ENCODE results near the gene MRPS34. TPM values are rescaled to one million over a fixed set of nuclear protein-coding genes. Genes with fewer than 3 reads are reported as not detected.
"Not testable (repeated sequence)": the region's sequence is repeated elsewhere in the genome, so short reads cannot be mapped to it uniquely, and the experiment has no call there.

MRPS34 gene
- total RNA-seq, 1 donor from 2014 or later, result 105 TPM

DNA sequence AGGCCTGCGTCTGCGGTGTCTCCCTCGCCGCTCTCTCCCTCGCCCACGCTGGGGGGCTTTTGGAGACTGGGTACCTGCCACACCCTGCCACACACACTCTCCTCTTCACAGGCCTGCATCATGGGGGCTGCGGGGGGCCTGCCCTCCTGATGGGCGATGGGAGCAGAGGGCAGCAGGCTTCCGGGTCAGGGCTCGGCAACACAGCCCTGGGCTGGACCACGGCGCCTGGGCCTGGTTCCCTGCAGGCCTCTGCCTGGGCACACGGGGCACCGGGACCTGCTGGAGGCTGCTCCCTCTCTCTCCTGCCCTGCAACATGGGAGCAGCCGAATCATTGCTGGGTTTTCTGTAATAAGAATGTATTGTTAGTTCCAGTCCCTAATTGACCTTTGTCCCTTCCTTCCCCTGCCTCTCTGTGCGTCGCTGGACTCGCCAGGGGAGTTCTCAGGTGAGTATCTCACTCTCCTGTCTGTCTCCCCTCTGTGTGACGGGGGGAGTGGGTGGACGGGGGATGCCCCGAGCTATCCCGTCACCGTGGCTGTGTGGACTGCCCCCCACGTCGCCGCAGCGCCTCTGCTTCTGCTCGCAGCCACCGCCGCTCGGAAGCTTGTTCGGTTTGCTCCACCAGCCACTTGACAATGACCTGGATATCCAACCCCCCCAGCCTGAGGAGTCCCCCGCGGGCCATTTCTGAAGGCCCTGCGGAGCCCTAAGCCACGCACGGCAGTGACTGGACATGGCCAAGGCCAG is 15.0 kb downstream of the MRPS34 start:
- DNase-seq (ENCODE audit: extremely low read depth, low read depth, low spot score), result no peak

DNA sequence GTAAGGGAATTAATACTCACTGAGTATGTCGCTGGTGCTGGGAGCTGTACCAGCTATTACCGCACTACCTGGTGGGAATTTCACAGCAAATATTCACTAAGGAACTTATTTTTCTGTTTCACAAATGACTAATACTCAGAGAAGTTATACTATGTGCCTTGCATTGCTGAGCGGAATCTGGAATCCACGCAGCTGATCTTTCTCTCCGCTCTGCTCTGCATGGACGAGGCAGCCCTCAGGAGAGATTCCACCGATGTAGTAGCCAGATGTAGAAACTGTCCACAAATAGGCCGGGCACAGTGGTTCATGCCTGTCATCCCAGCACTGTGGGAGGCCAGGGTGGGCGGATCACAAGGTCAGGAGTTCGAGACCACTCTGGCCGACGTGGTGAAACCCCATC is 18.7 kb downstream of the MRPS34 start:
- no peak for DNase-seq (ENCODE audit: extremely low read depth, low read depth, low spot score)

DNA sequence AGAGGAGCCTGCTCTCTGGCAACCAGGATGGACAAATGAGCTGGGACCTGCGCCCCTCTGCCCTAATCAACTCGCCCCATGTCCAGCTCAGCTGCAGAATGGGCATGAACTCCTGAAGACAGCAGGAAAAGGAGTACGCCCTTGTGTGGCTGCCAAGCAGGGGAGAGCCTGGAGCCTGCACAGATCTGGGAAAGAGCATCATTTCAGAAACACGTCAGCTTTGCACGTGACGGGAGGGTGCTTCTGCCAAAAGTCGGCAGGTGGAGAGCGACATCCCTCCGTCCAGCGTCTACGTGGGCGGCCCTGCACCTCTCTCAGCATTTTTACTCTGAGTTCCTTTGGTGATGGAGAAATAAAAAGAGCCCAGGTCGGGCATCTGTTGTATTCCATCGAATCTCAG is 20.1 kb downstream of the MRPS34 start:
- no peak for DNase-seq (ENCODE audit: extremely low read depth, low read depth, low spot score)

DNA sequence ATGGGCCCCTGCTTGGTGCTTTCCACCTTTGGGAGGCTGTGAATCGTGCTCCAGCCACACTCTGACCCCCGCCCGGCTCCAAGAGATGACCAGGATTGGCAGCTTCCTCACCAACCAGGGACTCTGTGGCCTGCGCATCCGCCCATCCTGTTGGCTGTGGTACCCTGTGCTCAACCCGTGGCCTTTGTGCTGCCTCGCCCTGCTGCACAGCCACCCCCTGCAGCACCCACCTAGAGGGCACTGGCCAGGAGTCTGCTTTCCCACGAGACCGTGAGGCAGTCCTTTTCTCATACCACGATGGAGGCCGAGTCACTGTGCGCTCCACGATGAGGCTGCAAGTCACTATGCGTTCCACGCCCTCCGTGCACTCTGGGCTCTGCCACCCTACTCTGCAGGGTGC is 21.0 kb downstream of the MRPS34 start:
- DNase-seq (ENCODE audit: extremely low read depth, low read depth, low spot score), result no peak

DNA sequence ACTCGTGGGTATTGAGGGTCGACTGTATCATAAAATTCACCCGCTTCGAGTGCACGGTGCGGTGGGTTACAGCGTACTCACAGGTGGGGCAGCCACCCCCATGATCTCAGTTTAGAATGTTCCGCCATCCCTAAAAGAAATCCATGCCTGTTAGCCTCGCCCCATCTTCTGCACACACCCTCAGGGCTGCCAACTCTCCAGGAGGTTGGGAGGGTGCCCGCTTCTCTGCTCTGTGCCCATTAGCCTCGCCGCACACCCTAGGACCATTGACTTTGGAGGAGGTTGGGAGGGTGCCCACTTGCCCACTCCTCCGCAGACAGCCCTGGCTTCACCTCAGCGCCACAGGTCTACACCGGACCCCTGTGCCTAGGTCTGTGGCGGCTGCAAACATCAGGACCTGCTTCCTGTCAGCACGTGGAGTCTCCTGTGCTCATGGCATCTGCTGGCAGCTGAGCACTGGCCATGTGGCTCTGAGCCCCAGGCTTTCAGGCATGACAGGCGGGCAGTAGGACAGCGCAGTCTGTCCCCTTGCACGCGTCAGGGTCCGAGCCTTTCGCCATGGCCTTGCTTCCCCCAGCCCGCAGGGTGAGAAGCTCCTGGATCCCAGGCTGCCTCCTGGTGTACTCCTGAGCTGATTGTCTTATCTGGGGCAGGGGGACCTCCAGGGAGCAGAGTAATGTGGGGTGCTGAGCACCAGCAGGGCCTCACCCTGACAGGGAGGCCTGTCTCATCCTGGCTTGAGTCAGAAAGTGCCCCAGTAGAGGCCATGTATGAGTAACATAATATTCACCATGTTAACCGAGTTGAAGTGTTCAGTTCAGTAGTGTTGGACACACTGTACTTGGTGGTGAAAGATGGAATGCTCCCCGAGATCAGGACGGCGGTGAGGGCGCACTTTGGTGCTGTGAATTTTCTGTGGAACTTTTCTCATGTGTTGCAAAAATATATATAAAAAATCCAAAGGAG is 23.5 kb downstream of the MRPS34 start:
- no peak for DNase-seq (ENCODE audit: extremely low read depth, low read depth, low spot score)

DNA sequence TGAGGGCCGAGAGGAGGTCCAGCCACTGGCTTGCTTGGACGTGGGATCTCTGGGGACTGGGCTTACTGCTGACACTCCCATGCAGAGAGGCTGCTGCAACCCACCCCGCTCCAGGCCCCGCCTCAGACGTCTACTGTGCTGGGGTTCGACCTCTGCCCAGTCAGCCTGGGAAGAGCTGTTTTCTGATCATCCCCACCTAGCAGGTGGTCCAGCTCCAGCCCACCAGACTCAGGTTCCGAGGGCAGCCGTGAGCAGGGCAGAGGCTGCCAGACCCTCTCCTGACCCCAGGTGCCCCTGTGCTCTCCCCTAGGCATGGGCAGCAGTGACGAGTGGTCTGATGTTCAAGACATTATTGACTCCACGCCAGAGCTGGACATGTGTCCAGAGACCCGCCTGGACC is 25.0 kb downstream of the MRPS34 start:
- DNase-seq (ENCODE audit: extremely low read depth, low read depth, low spot score), result no peak

DNA sequence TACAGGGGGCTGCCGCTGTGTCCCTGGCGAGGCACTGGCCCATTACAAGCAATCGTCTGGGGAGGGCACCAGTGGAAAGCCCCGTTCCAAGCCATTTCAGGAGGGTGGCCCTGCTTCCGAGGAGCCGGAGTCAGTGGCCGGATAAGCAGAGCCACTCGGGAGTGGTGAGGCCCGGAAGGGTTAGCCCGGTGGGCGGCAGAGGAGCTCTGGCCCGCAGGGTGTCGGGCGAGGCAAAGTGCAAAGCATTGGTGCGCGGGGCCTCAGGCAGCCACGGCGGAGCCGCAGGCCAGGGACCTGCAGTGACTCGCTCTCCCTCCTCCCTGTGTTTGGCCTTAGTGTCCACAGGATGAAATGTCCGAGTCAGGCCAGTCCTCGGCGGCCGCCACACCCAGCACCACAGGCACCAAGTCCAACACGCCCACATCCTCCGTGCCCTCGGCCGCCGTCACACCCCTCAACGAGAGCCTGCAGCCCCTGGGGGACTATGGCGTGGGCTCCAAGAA is 26.2 kb downstream of the MRPS34 start:
- DNase-seq (ENCODE audit: extremely low read depth, low read depth, low spot score), result no peak

DNA sequence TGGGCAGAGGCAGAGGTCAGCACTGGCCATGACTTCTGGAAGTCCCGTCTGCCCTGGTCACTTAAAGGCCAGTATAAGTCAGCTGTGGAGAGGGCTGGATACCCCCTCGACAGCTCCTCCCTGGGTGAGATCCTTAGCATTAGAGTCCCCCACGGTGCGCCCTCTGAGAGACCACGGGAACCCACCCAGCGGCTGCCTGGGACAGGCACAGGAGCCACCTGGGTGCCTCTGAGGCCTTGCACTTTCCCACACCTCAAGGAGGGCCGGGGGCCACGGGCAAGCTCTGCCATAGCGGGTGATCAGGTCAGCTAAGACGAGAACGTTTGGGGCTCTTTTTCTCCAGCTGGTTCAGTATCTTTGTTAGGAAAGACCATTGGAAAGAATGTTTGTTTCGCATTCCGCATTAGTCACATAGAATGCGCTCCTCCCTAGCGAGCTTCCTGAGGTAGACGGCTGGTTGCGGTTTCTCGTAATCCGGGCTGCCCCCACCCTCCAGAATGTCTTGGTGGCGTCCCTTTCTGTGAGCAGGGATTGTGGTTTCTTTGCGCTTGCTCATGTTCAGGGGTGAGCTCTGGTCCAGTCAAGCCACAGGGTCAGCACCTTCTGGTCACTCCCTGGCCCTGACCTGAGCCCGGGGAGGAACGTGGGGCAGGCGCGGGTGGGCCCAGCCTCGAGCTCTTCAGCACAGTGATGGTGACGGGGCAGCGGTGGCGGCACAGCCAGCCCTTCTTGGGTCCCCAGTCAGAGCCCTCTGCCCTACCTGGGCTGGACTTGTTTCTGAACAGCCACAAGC is 26.8 kb downstream of the MRPS34 start:
- DNase-seq (ENCODE audit: extremely low read depth, low read depth, low spot score), result no peak

DNA sequence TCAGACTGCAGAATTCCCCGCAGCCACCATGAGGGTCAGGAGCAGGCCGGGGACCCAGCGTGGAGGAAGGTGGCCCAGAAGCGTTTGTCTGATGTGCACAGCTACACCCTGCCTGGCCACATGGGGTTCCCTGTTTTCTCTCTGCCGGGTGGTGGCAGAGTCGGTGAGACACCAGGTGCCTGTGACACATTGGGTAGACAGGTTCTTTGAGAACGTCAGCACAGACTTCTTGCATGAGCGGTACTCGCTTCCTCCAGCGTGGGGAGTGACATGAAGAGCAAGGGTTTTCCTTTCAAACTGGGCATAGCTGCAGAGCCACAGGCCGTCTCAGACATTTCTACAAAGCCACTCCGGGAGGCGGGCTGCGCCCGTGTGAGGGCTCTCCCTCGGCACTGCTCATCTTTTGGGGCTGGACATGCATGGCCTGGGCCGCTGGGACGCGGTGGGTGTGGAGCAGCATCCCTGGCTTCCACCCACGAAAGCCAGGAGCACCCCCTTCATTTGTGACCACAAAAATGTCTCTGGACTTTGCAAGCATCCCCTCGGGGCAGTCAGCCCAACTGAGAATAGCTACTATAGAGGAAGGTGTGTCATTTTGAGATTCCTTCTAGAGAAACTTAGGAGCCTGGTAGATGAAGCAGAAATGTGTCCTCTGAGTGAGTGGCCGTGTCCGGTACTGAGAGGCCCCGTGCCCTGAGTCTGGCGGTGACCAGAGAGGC is 27.6 kb downstream of the MRPS34 start:
- DNase-seq (ENCODE audit: extremely low read depth, low read depth, low spot score), result no peak

DNA sequence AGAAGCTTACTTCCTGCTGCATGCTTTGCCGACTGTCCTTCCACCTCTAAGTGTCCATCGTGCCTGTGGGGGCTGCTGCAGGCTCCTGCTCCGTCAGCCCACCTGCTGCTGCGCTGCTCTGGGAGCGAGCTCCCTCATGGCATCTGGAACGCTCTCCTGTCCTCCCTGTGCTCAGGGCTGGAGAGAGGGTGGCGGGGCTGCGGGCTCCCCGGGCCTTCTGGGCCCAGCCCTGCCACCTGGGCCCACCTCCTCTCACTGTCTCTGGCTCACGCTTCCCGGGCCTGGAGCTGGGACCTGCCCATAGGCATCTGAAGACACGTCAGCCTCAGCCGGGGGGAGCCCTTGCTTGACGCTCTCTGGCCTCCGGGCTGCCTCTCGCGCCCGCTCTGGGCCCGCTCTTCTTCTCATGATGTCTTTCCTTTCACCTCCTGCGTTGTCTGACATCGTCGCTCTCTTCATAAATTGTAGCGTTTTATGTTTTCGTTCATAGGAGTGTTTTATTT is 28.5 kb downstream of the MRPS34 start:
- DNase-seq (ENCODE audit: extremely low read depth, low read depth, low spot score), result no peak

DNA sequence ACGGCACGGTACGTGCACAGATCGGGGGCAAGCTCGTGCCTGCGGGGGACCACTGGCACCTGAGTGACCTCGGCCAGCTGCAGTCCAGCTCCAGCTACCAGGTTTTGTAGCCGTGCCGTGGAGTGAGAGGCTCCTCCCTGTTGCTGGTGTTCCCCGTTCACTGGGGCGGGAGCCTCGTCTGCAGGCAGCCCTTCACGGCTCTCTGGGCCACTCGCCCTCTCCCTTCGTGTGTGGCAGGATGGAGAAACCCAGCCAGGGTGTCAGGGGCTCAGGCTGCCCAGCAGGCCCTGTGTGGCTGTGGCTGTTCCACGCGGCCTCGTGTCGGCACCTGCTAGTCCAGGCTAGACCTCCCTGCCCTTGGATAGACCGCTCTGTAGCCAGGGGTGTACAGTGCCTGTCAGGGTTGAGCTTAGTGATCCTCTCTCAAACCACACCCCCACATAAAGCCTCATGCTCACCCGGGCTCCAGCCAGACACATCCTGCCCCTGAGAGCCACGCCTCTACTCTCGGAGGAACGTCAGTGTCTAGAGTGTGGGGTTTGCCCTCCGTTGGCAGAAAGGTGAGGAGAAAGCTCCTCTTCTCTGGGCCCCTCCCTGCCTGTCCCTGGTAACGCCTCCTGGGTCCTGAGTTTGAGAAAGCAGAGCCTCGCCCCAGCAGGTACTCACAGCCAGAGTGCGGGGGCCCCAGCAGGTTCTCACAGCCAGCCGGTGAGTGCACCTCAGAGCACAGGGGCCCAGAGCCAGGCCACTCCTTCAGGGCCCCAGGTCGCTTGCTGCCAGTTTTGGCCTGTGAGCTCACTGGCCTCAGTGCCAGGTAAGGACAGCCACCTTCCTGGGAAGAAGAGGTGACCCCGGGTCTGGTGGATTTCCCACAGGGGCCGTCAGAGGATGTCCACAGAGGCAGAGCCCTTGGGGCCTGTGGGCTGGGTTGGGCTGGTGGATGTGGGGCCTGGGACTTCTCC is 29.3 kb downstream of the MRPS34 start:
- DNase-seq (ENCODE audit: extremely low read depth, low read depth, low spot score), result no peak

DNA sequence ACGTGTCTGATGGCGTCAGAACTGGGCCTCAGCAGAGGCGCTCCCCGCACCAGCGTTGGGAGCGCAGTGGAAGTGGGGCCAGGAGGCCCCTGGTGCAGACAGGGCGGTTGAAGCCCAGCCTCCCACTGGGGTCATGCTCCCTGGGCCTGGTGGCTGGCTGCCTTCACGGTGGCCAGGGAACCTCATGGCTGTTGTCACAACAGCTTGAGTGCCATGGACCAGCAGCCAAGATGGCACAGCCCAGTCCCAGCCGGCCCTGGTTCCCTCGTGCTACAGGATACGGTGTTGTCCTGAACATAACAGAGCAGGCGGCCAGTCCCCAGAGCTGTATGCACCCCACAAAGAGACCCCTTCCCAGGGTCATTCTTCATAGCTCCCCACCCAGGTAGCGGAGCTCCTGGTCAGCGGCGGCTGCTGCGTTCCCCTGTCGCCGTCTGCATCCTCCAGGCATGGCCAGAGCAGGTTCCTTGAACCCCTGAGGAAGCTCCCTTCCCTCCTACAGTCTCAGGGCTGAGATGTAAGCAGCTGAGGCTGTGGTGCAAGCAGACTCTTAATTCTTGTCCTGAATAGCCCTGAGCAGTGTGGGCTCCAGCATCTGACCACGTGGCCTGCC is 31.3 kb downstream of the MRPS34 start:
- DNase-seq (ENCODE audit: extremely low read depth, low read depth, low spot score), result no peak

DNA sequence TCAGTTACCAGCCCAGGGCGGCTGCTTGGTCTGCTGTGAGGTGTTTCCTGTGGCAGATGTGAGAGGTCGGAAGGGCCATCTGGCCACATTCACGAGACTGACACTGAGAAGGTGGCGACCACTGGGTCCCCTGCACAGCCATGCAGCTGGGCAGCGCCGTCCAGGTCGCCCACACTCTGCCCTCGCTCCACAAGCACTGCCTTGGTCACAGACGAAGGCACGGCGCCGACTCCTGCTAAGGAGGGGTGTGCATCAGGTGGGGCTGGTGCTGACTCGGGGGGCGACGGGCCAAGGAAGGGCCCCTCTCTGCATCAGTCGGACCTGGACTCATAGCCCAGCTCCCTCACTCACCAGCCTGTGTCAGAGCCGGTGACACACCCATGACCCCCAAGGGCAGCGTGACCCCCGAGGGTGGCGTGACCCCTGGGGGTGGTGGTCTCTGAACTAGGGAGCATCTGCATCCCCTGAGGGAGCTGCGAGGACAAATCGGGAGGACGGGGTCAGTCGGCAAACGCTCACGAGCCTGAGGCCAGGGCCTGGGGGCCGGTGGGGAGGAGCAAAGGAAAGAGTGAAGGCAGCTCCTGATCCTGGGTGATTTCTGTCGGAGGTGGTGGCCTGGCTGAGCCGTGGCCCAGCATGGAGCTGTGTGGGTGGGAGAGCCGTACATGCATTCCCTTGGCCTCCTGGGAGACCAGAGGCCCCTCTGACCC is 32.0 kb downstream of the MRPS34 start:
- DNase-seq (ENCODE audit: extremely low read depth, low read depth, low spot score), result no peak

DNA sequence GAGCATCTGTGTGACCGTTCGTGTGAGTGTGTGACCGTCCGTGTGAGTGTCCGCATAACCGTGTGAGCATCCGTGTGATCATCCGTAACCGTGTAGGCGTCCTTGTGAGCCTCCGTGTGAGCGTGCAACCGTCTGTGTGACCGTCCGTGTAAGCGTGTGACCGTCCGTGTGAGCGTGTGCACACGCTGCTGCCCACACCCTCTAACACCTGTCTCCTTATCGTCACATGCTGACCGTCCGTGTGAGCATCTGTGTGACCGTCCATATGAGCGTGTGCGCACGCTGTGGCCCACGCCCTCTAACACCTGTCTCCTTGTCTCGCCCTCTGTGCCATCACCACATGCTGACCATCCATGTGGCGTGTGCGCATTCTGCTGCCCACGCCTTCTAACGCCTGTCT is 32.7 kb downstream of the MRPS34 start:
- DNase-seq (ENCODE audit: extremely low read depth, low read depth, low spot score), result no peak

DNA sequence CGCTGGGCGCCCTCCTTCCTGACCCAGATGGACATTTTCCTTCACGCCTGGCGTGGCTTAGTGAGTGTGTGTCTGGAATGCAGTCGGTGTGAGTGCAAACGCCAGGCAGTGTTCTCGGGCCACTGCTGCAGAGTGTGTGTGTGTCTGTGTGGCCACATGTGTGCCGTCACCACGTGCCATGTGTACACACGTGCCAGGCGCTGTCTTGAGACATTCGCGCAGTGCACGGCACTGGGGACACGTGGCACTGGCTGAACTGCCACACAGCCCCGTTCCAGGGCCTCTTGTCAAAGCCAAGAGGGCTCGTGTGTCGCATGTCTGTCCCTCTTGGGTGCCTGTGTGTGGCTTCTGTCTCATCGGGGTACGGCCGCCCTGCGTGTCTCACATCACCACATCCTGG is 38.1 kb downstream of the MRPS34 start:
- DNase-seq (ENCODE audit: extremely low read depth, low read depth, low spot score), result no peak

DNA sequence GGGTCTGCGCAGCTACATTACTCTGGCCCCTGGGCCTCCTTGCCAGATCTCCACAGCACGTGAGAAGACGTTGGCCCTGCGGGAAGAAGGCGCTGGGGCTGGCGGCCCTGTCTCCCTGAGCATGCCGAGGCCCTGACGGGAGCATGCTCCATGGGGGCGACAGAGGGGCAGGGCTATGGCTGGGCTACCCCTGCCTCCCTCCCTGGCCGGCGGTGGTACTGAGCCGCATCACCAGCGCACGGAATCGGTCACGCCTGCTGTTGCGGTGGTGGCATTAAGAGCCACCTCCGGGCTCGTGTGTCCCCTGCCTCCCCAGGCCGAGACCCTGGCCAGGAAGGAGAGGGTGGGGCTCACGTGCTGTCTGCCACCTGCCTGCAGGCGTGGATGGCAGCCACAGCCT is 38.8 kb downstream of the MRPS34 start:
- no peak for DNase-seq (ENCODE audit: extremely low read depth, low read depth, low spot score)

DNA sequence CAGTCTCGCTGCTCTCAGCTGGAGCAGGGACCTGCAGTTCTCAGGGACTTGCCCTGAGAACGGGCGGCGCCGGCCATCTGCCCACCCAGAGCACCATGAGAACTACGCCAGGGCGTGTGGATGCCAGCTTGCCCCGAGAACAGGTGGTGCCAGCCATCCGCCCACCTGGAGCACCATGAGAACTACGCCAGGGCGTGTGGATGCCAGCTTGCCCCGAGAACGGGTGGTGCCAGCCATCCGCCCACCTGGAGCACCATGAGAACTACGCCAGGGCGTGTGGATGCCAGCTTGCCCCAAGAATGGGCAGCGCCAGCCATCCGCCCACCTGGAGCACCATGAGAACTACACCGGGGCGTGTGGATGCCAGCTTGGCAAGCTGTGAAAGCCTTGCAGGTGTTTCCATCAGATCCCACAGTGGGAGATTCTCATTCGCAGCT is 40.4 kb downstream of the MRPS34 start:
- not testable (repeated sequence) for DNase-seq (ENCODE audit: extremely low read depth, low read depth, low spot score)

DNA sequence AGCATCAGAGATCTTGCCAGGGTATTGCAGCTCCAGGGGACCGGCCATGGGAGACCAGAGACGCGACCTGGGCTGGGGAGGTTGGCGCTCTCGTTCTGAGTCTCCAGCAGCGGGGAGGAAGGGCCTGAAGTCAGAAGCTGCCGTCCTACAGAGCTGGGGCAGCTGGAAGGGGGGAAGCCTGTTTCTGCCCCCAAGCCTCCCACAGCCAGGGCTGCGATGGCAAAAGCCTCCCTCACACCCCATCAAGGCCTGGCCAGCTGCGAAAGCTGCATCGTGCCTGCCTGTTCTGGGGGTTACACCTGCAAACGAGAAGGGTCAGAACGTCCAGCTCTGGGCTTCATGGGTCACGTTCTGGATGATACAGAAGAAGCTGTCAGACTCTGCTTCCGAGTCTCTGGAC is 40.9 kb downstream of the MRPS34 start:
- DNase-seq (ENCODE audit: extremely low read depth, low read depth, low spot score), result no peak

Data from glomerular endothelial cell (primary cell).